ENCODE results near the gene KLK5. TPM values are rescaled to one million over a fixed set of nuclear protein-coding genes. Genes with fewer than 3 reads are reported as not detected.

KLK5 gene
- total RNA-seq, 1 donor from 2014 or later, result not detected

DNA sequence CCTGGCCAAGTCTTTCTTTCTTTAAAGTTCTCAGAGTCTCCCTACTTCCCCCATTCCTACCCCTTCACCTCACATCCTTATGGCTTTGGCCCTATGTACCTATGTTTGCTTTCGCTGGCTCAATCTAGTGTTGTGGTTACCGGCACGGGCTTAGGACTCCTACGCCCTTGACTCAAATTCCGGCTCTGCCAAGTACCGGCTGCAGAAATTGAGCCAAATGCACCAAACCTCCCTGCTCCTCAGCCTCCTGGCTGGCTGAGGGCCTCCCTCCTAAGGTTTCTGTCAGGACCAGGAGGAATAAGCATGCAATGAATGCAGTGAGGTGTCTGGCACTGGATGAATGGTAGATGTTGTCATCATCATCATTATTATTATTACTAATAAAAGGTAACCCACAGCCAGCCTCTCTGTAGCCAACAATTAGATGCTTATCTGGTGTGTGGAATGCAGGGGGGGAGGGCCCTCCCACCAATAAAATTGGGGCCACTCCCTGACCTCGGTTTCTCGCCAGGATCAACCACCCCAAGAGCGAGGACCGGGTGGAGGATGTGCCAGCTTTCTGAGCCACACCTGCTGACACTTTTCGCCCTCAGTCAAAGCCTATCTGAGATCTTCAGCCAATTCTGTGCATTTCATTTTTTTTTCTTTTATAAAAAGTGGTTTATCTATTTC is 20.7 kb downstream of the KLK5 start:
- peaks cover 26% of the 10 kb centered on the region for H3K27me3 Mint-ChIP-seq
- POLR2A ChIA-PET, result interaction anchor here (0.7 kb wide), 1 partner anchor 104 kb away, joined by 4 read pairs; no protein-coding TSS in a partner anchor
- ATAC-seq (ENCODE audit: low read depth), result no peak
- no peaks in the 10 kb centered on the region for H3K36me3 Mint-ChIP-seq (ENCODE audit: low read depth)
- no peak overlapping the region for H3K4me3 Mint-ChIP-seq
- TF ChIP-seq, protein P1, sequence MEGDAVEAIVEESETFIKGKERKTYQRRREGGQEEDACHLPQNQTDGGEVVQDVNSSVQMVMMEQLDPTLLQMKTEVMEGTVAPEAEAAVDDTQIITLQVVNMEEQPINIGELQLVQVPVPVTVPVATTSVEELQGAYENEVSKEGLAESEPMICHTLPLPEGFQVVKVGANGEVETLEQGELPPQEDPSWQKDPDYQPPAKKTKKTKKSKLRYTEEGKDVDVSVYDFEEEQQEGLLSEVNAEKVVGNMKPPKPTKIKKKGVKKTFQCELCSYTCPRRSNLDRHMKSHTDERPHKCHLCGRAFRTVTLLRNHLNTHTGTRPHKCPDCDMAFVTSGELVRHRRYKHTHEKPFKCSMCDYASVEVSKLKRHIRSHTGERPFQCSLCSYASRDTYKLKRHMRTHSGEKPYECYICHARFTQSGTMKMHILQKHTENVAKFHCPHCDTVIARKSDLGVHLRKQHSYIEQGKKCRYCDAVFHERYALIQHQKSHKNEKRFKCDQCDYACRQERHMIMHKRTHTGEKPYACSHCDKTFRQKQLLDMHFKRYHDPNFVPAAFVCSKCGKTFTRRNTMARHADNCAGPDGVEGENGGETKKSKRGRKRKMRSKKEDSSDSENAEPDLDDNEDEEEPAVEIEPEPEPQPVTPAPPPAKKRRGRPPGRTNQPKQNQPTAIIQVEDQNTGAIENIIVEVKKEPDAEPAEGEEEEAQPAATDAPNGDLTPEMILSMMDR (IDR thresholded peaks at IDR 0.05), result no peak
- no peak for DNase-seq
- peaks cover 2% of the 10 kb centered on the region for H3K4me1 Mint-ChIP-seq
- no peak overlapping the region for H3K27ac Mint-ChIP-seq
- CTCF ChIA-PET, result no interaction called here
- H3K9me3 Mint-ChIP-seq, result no peaks in the 10 kb centered on the region
- intact Hi-C loops (cut with micrococcal nuclease), result no loop called here

DNA sequence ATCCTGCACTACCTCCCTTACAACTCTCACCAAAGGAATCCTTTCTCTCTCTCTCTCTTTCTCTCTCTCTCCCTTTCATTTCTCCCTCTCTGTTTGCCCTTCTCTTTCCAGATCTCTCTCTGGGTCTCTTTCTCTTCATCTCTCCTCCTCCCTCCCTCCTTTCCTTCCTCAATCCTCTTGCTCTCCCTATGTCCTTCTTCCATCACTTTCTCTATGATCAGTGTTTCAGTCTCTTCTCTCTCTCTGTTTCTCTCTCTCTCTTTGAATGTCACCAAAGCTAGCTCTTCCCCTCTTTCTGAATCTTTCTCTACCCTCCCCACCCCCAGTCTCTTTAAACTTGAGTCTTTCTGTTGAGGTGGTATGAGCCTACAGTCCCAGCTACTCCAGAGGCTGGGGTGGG is 21.8 kb downstream of the KLK5 start:
- peaks cover 29% of the 10 kb centered on the region for H3K27me3 Mint-ChIP-seq
- ATAC-seq (ENCODE audit: low read depth), result no peak

DNA sequence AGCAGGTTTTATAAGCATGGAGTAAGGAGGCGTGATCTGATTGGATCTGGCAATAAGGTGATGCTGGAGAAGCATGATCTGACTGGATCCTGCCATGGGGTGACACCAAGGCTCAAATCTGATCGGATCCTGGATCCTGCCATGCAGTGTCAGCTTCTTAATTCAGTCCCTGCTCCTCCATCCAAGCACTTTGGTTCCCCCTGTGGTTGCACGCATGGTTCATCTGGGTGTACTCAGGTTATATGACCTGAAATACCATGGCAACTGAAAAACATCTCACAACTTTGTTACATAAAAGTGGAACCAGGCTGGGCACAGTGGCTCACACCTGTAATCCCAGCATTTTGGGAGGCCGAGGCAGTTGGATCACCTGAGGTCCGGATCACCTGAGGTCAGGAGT is 24.0 kb downstream of the KLK5 start:
- no peaks in the 10 kb centered on the region for H3K36me3 Mint-ChIP-seq (ENCODE audit: low read depth)
- ChIA-PET POLR2A (no interaction called here), CTCF (no interaction called here)
- no peak for DNase-seq
- peaks cover 2% of the 10 kb centered on the region for H3K4me1 Mint-ChIP-seq
- H3K27me3 Mint-ChIP-seq, result peaks cover 36% of the 10 kb centered on the region
- H3K4me3 Mint-ChIP-seq, result no peak overlapping the region
- TF ChIP-seq, protein P1 (IDR thresholded peaks at IDR 0.05), result no peak
- intact Hi-C loops (cut with micrococcal nuclease), result no loop called here
- H3K9me3 Mint-ChIP-seq, result no peaks in the 10 kb centered on the region
- no peak for ATAC-seq (ENCODE audit: low read depth)
- no peak overlapping the region for H3K27ac Mint-ChIP-seq

More for the DNA sequence above, 21.8 kb downstream of the KLK5 start:
- peaks cover 2% of the 10 kb centered on the region for H3K4me1 Mint-ChIP-seq
- no peak overlapping the region for H3K27ac Mint-ChIP-seq
- TF ChIP-seq, protein P1 (IDR thresholded peaks at IDR 0.05), result no peak
- intact Hi-C loops (cut with micrococcal nuclease), result no loop called here
- no peak for DNase-seq
- H3K36me3 Mint-ChIP-seq (ENCODE audit: low read depth), result no peaks in the 10 kb centered on the region
- POLR2A ChIA-PET, result no interaction called here
- CTCF ChIA-PET, result no interaction called here
- H3K4me3 Mint-ChIP-seq, result no peak overlapping the region
- H3K9me3 Mint-ChIP-seq, result no peaks in the 10 kb centered on the region

DNA sequence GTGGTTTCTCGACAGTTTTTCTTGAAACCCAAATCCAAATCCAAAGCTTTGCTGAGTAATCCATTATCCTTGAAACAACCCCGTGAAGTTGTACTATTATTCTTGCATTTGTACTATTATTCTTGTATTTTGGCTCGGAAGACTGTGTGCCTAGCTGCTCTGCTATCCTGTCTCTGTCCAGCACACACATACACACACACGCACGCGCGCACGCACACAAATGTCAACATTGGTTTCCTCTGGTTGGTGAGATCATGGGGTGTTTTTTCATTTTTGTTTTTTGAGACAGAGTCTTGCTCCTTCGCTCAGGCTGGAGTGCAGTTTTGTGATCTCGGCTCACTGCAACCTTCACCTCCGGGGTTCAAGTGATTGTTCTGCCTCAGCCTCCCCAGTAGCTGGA is 26.7 kb downstream of the KLK5 start:
- TF ChIP-seq, protein P1 (IDR thresholded peaks at IDR 0.05), result no peak
- intact Hi-C loops (cut with micrococcal nuclease), result no loop called here
- DNase-seq (no peak), ATAC-seq (ENCODE audit: low read depth) (no peak)
- Mint-ChIP-seq H3K27me3 (peaks cover 31% of the 10 kb centered on the region), H3K9me3 (no peaks in the 10 kb centered on the region), H3K4me3 (no peak overlapping the region), H3K4me1 (peaks cover 13% of the 10 kb centered on the region), H3K27ac (no peak overlapping the region), H3K36me3 (ENCODE audit: low read depth) (no peaks in the 10 kb centered on the region)
- ChIA-PET CTCF (no interaction called here), POLR2A (no interaction called here)

DNA sequence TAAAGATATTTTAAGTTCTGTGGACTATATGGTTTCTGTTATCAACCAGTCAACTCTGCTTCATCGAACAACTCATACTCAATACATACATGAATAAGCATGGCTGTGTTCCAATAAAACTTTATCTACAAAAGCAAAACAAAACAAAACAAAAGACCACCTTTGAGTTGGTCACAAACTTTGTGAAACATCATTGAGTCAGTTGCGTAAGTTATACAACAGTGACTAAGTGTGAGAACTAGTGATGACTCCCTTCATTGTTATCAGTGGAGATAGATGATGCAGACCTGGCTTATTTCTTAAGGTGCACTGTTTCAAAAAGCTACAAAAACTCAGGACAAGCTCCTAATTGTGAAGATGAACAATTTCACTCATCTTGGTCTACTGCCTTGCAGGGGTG is 27.1 kb downstream of the KLK5 start:
- DNase-seq (no peak), ATAC-seq (ENCODE audit: low read depth) (no peak)
- TF ChIP-seq, protein P1 (IDR thresholded peaks at IDR 0.05), result no peak
- H3K27ac Mint-ChIP-seq, result no peak overlapping the region
- H3K4me1 Mint-ChIP-seq, result peaks cover 13% of the 10 kb centered on the region
- no peak overlapping the region for H3K4me3 Mint-ChIP-seq
- POLR2A ChIA-PET, result no interaction called here
- no peaks in the 10 kb centered on the region for H3K9me3 Mint-ChIP-seq
- CTCF ChIA-PET, result no interaction called here
- peaks cover 29% of the 10 kb centered on the region for H3K27me3 Mint-ChIP-seq
- no peaks in the 10 kb centered on the region for H3K36me3 Mint-ChIP-seq (ENCODE audit: low read depth)
- intact Hi-C loops (cut with micrococcal nuclease), result no loop called here

Measured in activated B cell treated with CpG ODN at 0.5 μM for 24 hours (primary cell).